Brain microvascular endothelial cell (primary cell): ENCODE results near the gene IMPDH1.
A peak's percentile ranks its signal among the peaks of the same experiment; 100 is the strongest.
"Not testable (repeated sequence)": the region's sequence is repeated elsewhere in the genome, so short reads cannot be mapped to it uniquely, and the experiment has no call there.

Experiments used
- DNase-seq: peaks from one replicate; pipeline ENCODE4 v3.0.0-alpha.2; 2020
- H3K27ac ChIP-seq: fragments of 250-450 bp; sonication (Bioruptor Pico); 2 replicates; pipeline ENCODE4 v1.5.1; 2020; ENCODE audit warnings: mild to moderate bottlenecking, moderate library complexity
- H3K27me3 ChIP-seq: fragments of 250-450 bp; sonication (Bioruptor Pico); replicated peaks from 2 replicates; pipeline ENCODE4 v1.5.1; 2020; ENCODE audit warnings: mild to moderate bottlenecking
- H3K36me3 ChIP-seq: fragments of 250-450 bp; sonication (Bioruptor Pico); replicated peaks from 2 replicates; pipeline ENCODE4 v1.5.1; 2020; ENCODE audit warnings: mild to moderate bottlenecking
- H3K4me3 ChIP-seq: 2 replicates; pipeline ENCODE4 v1.5.1; 2011; ENCODE audit warnings: low read depth, mild to moderate bottlenecking, control low read depth, low read length, moderate library complexity
- CTCF ChIP-seq: IDR thresholded peaks from 2 replicates; pipeline ENCODE4 v1.5.1; 2011; ENCODE audit warnings: low read depth, mild to moderate bottlenecking, moderate library complexity, low read length, control low read depth, inconsistent platforms; ENCODE audit errors: missing control alignments
- in situ Hi-C: cut with HindIII; loops from 2 replicates; pipeline ENCODE4 v1.10.0; 2017; ENCODE audit warnings: low sequenced_read_pairs, low pct_ligation_motif_present

Gene IMPDH1

GRCh38 chr7:128409596-128410450, at the start of gene IMPDH1:
IMPDH1 (minus strand) TSS chr7:128409982; CDS start chr7:128409901, 81 bp downstream.
- Histone ChIP-seq H3K27ac (peak within 1 kb of the TSS; percentile 56), H3K4me3 (peak within 1 kb of the TSS; percentile 65), H3K36me3 (no peaks in the 10 kb centered on the region), H3K27me3 (peaks cover 3% of the 10 kb centered on the region)
- peak; percentile 78 for DNase-seq
- TF ChIP-seq CTCF, result no peak
- in situ Hi-C loops, result no loop called here

GRCh38 chr7:128459394-128459878, 49.7 kb upstream of the IMPDH1 start:
- TF ChIP-seq CTCF, result peak; percentile 84
- DNase-seq, result peak; percentile 66
- Histone ChIP-seq H3K4me3 (no peak overlapping the region), H3K27me3 (no peaks in the 10 kb centered on the region), H3K27ac (no peak overlapping the region), H3K36me3 (peaks cover 8% of the 10 kb centered on the region)
- in situ Hi-C loops, result no loop called here

GRCh38 chr7:128458956-128459355, 49.2 kb upstream of the IMPDH1 start:
- no peak for TF ChIP-seq CTCF
- no peak for DNase-seq
- H3K27ac ChIP-seq, result no peak overlapping the region

GRCh38 chr7:128457385-128457784, 47.6 kb upstream of the IMPDH1 start:
- H3K36me3 ChIP-seq, in situ Hi-C loops, DNase-seq, H3K27ac ChIP-seq, H3K27me3 ChIP-seq: not testable (repeated sequence)
- peak overlapping the region; percentile 80 for H3K4me3 ChIP-seq

More at GRCh38 chr7:128458956-128459355, 49.2 kb upstream of the IMPDH1 start:
- no peaks in the 10 kb centered on the region for H3K27me3 ChIP-seq
- in situ Hi-C loops, result no loop called here
- H3K4me3 ChIP-seq, result no peak overlapping the region
- peaks cover 8% of the 10 kb centered on the region for H3K36me3 ChIP-seq

- peak overlapping the region; percentile 37 for H3K27ac ChIP-seq
- peak overlapping the region; percentile 80 for H3K4me3 ChIP-seq
- peaks cover 8% of the 10 kb centered on the region for H3K36me3 ChIP-seq
- in situ Hi-C loops, result no loop called here
- no peak for TF ChIP-seq CTCF
- no peaks in the 10 kb centered on the region for H3K27me3 ChIP-seq
- DNase-seq, result no peak
These were observed 46.5 kb upstream of the IMPDH1 start for GRCh38 chr7:128456255-128456725.

- in situ Hi-C loops, result no loop called here
- peak within 1 kb of the TSS; percentile 80 for H3K4me3 ChIP-seq
- no peaks in the 10 kb centered on the region for H3K27me3 ChIP-seq
- peak; percentile 35 for TF ChIP-seq CTCF
- peak within 1 kb of the TSS; percentile 83 for H3K27ac ChIP-seq
- peak; percentile 91 for DNase-seq
- peaks cover 8% of the 10 kb centered on the region for H3K36me3 ChIP-seq
These were observed 45.9 kb upstream of the IMPDH1 start, which contains the start of gene HILPDA for GRCh38 chr7:128455543-128456254. HILPDA (plus strand) TSS chr7:128455878; CDS start chr7:128457269, 1,391 bp downstream.
